DND-41 (cell line): Measurements from ENCODE around the gene HMGB4.

ENCODE experiments used
- EZH2 ChIP-seq: IDR thresholded peaks from 3 replicates; pipeline ENCODE4 v1.6.1; 2012; ENCODE audit warnings: borderline replicate concordance, low read depth, mild to moderate bottlenecking, moderate library complexity, low read length, inconsistent platforms; ENCODE audit not compliant: severe bottlenecking
- TF ChIP-seq, protein P1 (sequence below): IDR thresholded peaks from 2 replicates; pipeline ENCODE4 v1.5.1; 2012; ENCODE audit warnings: borderline replicate concordance, low read length, moderate library complexity, mild to moderate bottlenecking; ENCODE audit not compliant: poor library complexity, severe bottlenecking; ENCODE audit errors: extremely low read depth

GRCh38 chr1:33842348-33842747 lies 21.5 kb upstream of the HMGB4 start:
- TF ChIP-seq, protein P1, sequence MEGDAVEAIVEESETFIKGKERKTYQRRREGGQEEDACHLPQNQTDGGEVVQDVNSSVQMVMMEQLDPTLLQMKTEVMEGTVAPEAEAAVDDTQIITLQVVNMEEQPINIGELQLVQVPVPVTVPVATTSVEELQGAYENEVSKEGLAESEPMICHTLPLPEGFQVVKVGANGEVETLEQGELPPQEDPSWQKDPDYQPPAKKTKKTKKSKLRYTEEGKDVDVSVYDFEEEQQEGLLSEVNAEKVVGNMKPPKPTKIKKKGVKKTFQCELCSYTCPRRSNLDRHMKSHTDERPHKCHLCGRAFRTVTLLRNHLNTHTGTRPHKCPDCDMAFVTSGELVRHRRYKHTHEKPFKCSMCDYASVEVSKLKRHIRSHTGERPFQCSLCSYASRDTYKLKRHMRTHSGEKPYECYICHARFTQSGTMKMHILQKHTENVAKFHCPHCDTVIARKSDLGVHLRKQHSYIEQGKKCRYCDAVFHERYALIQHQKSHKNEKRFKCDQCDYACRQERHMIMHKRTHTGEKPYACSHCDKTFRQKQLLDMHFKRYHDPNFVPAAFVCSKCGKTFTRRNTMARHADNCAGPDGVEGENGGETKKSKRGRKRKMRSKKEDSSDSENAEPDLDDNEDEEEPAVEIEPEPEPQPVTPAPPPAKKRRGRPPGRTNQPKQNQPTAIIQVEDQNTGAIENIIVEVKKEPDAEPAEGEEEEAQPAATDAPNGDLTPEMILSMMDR, result no peak
- TF ChIP-seq EZH2, result no peak
